C4-2B (cell line): ENCODE results near the gene CD99L2.

ENCODE experiments used
- ZFX ChIP-seq: fragments of 450-650 bp; IDR thresholded peaks from 2 replicates; pipeline ENCODE4 v1.6.1; 2017
- TF ChIP-seq, protein P1 (sequence below): fragments of 450-650 bp; conservative IDR thresholded peaks from 2 replicates; pipeline ENCODE4 v1.5.1; 2017; ENCODE audit warnings: mild to moderate bottlenecking

- TF ChIP-seq, protein P1, sequence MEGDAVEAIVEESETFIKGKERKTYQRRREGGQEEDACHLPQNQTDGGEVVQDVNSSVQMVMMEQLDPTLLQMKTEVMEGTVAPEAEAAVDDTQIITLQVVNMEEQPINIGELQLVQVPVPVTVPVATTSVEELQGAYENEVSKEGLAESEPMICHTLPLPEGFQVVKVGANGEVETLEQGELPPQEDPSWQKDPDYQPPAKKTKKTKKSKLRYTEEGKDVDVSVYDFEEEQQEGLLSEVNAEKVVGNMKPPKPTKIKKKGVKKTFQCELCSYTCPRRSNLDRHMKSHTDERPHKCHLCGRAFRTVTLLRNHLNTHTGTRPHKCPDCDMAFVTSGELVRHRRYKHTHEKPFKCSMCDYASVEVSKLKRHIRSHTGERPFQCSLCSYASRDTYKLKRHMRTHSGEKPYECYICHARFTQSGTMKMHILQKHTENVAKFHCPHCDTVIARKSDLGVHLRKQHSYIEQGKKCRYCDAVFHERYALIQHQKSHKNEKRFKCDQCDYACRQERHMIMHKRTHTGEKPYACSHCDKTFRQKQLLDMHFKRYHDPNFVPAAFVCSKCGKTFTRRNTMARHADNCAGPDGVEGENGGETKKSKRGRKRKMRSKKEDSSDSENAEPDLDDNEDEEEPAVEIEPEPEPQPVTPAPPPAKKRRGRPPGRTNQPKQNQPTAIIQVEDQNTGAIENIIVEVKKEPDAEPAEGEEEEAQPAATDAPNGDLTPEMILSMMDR, result no peak
- no peak for TF ChIP-seq ZFX
Measured at GRCh38 chrX:150774798-150775568, 123.5 kb downstream of the CD99L2 start.
